Right lobe of liver (tissue), 6 donors: ENCODE measurements around the gene UBE4B. TPM values are rescaled to one million over a fixed set of nuclear protein-coding genes. Genes with fewer than 3 reads are reported as not detected.

Experiments
- ATAC-seq, 4 donors: fragments of 200-7000 bp; cut with Tn5 transposase; one replicate each; pipeline ENCODE4 v1.9.1; 2020; ENCODE audit warnings: mild to moderate bottlenecking in 4 of 4, moderate library complexity in 4 of 4
- DNase-seq, 3 donors: peaks; one replicate each; pipeline ENCODE4 v3.0.0-alpha.2; 2020
- H3K27ac ChIP-seq, 3 donors: fragments of 200-600 bp; one replicate each; pipeline ENCODE4 v1.8.0; 2022
- H3K27me3 ChIP-seq, 2 donors: fragments of 200-600 bp; one replicate each; pipeline ENCODE4 v1.8.0; 2022
- H3K36me3 ChIP-seq, 4 donors: fragments of 200-600 bp; sonication (generic) in 1 of 4; one replicate each; pipeline versions ENCODE4 v1.5.1 to v1.8.0; 2017 to 2022; ENCODE audit warnings: control low read depth in 1 of 4
- H3K4me1 ChIP-seq, 4 donors: fragments of 200-600 bp; sonication (generic) in 1 of 4; one replicate each; pipeline versions ENCODE4 v1.5.1 to v1.8.0; 2017 to 2022; ENCODE audit warnings: control low read depth in 1 of 4
- H3K4me3 ChIP-seq, 3 donors: fragments of 200-600 bp; one replicate each; pipeline ENCODE4 v1.8.0; 2022
- H3K9me3 ChIP-seq, 4 donors: fragments of 200-600 bp; sonication (generic) in 1 of 4; one replicate each; pipeline versions ENCODE4 v1.5.1 to v1.8.0; 2017 to 2022; ENCODE audit warnings: control low read depth in 1 of 4
- POLR2A ChIP-seq: fragments of 450-650 bp; IDR thresholded peaks from one replicate; pipeline ENCODE4 v1.6.1; 2017; ENCODE audit warnings: antibody characterized with exemption, mild to moderate bottlenecking
- WGBS: methylation state at CpG from one replicate; pipeline ENCODE4 v1.1.6; 2018; ENCODE audit warnings: low coverage, low lambda C conversion rate; ENCODE audit not compliant: insufficient coverage; ENCODE audit errors: missing lambda C conversion rate; 5-methylcytosine and 5-hydroxymethylcytosine counted together
- intact Hi-C, 2 donors: fragments of 100-400 bp; cut with DNase I; formaldehyde crosslinking; loops; one replicate each; pipeline versions ENCODE4 v1.11.2 to v1.14.1; 2022
- total RNA-seq, 6 experiments: library from RNA; depleted of rRNA in 2 of 6; stranded (reverse); fragments of >200 nt in 2 of 6; fragmentation: NEBNext Ultra II Directional in 3 of 6; extraction: Animal tissue kit (Norgen Biotek cat#: 25700) in 3 of 6; gene quantifications; one replicate each; pipeline versions ENCODE4 v1.1.0 to v1.2.4, GENCODE V29; 2016 to 2023
- TF ChIP-seq, protein P1 (sequence below), 4 donors: fragments of 200-600 bp in 3 of 4; fragments of 450-650 bp in 1 of 4; IDR thresholded peaks; one replicate each; pipeline versions ENCODE4 v1.5.1 to v1.8.0; 2016 to 2022; ENCODE audit warnings: antibody characterized with exemption in 4 of 4, mild to moderate bottlenecking in 2 of 4
- donor health status: DM: no; HTN: yes; CAD: no.
- donor health status: DM: no; HTN: no; CAD: no.
- donor health status: DM: no; HTN: no; CAD: no.
- donor health status: DM: no; HTN: yes; CAD: no.
- donor health status: DM: no; HTN: yes; CAD: no.

UBE4B gene
- total RNA-seq, 6 experiments from 2014 or later = 11.4 to 27.9 (median 22.6) TPM

DNA sequence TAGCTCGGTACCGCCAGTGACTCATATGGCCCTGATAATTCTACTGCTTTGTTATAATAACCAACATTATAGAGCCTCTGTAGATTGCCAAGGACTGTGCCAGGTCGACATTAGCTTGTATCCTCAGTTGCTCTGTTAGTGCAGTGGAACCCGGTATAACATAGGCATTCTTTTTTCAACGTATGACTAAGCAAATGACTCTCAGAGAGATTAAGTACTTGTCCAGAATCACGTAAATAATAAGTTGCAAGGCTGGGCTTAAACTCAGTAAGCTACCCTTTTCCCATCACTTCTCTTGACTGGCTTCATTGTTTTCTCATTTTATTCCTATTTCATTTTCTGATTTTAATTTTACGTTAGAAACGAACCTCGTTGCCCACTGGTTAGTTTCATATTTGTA, 85.1 kb downstream of the UBE4B start:
- Histone ChIP-seq H3K4me3 (no peak overlapping the region), H3K36me3 (peaks cover 0 to 60% (median 16%) of the 10 kb centered on the region in 4 donors), H3K27ac (no peak overlapping the region), H3K9me3 (no peaks in the 10 kb centered on the region), H3K27me3 (no peaks in the 10 kb centered on the region), H3K4me1 (no peaks in the 10 kb centered on the region)
- no peak for TF ChIP-seq POLR2A
- TF ChIP-seq, protein P1, sequence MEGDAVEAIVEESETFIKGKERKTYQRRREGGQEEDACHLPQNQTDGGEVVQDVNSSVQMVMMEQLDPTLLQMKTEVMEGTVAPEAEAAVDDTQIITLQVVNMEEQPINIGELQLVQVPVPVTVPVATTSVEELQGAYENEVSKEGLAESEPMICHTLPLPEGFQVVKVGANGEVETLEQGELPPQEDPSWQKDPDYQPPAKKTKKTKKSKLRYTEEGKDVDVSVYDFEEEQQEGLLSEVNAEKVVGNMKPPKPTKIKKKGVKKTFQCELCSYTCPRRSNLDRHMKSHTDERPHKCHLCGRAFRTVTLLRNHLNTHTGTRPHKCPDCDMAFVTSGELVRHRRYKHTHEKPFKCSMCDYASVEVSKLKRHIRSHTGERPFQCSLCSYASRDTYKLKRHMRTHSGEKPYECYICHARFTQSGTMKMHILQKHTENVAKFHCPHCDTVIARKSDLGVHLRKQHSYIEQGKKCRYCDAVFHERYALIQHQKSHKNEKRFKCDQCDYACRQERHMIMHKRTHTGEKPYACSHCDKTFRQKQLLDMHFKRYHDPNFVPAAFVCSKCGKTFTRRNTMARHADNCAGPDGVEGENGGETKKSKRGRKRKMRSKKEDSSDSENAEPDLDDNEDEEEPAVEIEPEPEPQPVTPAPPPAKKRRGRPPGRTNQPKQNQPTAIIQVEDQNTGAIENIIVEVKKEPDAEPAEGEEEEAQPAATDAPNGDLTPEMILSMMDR (IDR thresholded peaks at IDR 0.05) = no peak
- no peak for ATAC-seq
- WGBS = 93% methylated on average over 9 of the region's 9 CpGs
- DNase-seq = no peak
- intact Hi-C loops = no loop called here

DNA sequence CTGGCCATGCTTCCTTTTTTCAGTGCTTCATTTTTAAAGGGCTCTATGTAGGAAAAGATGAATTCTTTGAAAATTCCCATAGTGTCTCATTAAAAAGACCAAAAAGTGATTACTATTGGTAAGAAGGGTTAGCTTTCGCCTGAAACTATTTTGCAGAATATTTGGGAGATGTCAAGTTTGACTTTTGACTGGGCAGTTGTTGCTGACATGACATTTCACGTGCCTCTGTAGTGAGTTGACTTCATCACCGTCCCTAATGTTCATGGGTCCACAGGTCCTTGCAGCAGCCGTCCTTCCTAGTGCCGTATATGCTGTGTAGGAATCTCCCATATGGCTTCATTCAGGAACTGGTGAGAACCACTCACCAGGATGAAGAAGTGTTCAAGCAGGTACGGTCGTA, 88.9 kb downstream of the UBE4B start:
- intact Hi-C loops = no loop called here
- TF ChIP-seq, protein P1 (IDR thresholded peaks at IDR 0.05) = no peak
- TF ChIP-seq POLR2A = no peak
- WGBS = 92% methylated on average over 5 of the region's 7 CpGs
- H3K4me3 ChIP-seq = no peak overlapping the region
- H3K27ac ChIP-seq = no peak overlapping the region
- DNase-seq = no peak
- H3K4me1 ChIP-seq = no peaks in the 10 kb centered on the region
- no peak for ATAC-seq
- no peaks in the 10 kb centered on the region for H3K27me3 ChIP-seq
- no peaks in the 10 kb centered on the region for H3K9me3 ChIP-seq
- H3K36me3 ChIP-seq = peaks cover 0 to 47% (median 16%) of the 10 kb centered on the region in 4 donors

- Histone ChIP-seq H3K27me3 (no peaks in the 10 kb centered on the region), H3K27ac (no peak overlapping the region), H3K9me3 (no peaks in the 10 kb centered on the region), H3K4me1 (no peaks in the 10 kb centered on the region), H3K4me3 (no peak overlapping the region), H3K36me3 (peaks cover 0 to 44% (median 16%) of the 10 kb centered on the region in 4 donors)
- WGBS = 88% methylated on average over 9 of the region's 10 CpGs
- TF ChIP-seq POLR2A = no peak
- TF ChIP-seq, protein P1 (IDR thresholded peaks at IDR 0.05) = no peak
- ATAC-seq (no peak), DNase-seq (no peak)
- intact Hi-C loops = no loop called here
These were observed 90.2 kb downstream of the UBE4B start for GRCh38 chr1:10122926-10123325.

GRCh38 chr1:10128101-10128765, 95.5 kb downstream of the UBE4B start:
- peaks cover 0 to 42% (median 14%) of the 10 kb centered on the region in 4 donors for H3K36me3 ChIP-seq
- H3K27me3 ChIP-seq = no peaks in the 10 kb centered on the region
- TF ChIP-seq, protein P1 (IDR thresholded peaks at IDR 0.05) = no peak
- TF ChIP-seq POLR2A = no peak
- intact Hi-C loops = no loop called here
- no peaks in the 10 kb centered on the region for H3K9me3 ChIP-seq
- DNase-seq (no peak), ATAC-seq (no peak)
- no peak overlapping the region for H3K4me3 ChIP-seq
- 89% methylated on average over 8 of the region's 9 CpGs for WGBS
- no peak overlapping the region for H3K27ac ChIP-seq
- H3K4me1 ChIP-seq = no peaks in the 10 kb centered on the region
